Aorta (tissue), 5 donors: ENCODE measurements around the gene FERMT1. TPM values are rescaled to one million over a fixed set of nuclear protein-coding genes. Genes with fewer than 3 reads are reported as not detected.

Experiments
- ATAC-seq: fragments of 200-7000 bp; cut with Tn5 transposase; one replicate; pipeline ENCODE4 v1.9.1; 2022; ENCODE audit warnings: moderate library complexity; ENCODE audit not compliant: low FRiP score
- DNase-seq, 2 donors: peaks; one replicate each; pipeline ENCODE4 v3.0.0-alpha.2; 2020
- H3K27ac ChIP-seq, 2 donors: one replicate each; pipeline ENCODE4 v1.5.1; 2013; ENCODE audit warnings: low read length in 2 of 2, mild to moderate bottlenecking in 2 of 2, moderate library complexity in 2 of 2, control low read depth in 1 of 2, inconsistent platforms in 1 of 2, low read depth in 1 of 2
- H3K27me3 ChIP-seq, 2 donors: one replicate each; pipeline ENCODE4 v1.6.1; 2013; ENCODE audit warnings: control low read depth in 1 of 2, low read length in 1 of 2, mild to moderate bottlenecking in 1 of 2, moderate library complexity in 1 of 2; ENCODE audit not compliant: insufficient read depth in 2 of 2, control insufficient read depth in 1 of 2
- H3K36me3 ChIP-seq, 2 donors: one replicate each; pipeline ENCODE4 v1.6.1; 2013; ENCODE audit warnings: control low read depth in 1 of 2, low read length in 1 of 2, mild to moderate bottlenecking in 1 of 2; ENCODE audit not compliant: insufficient read depth in 2 of 2, control insufficient read depth in 1 of 2
- H3K4me1 ChIP-seq, 2 donors: one replicate each; pipeline ENCODE4 v1.6.1; 2013; ENCODE audit warnings: low read length in 2 of 2, control low read depth in 1 of 2, mild to moderate bottlenecking in 1 of 2, moderate library complexity in 1 of 2; ENCODE audit not compliant: insufficient read depth in 2 of 2, control insufficient read depth in 1 of 2
- H3K4me3 ChIP-seq, 2 donors: one replicate each; pipeline ENCODE4 v1.5.1; 2013; ENCODE audit warnings: low read length in 2 of 2, control low read depth in 1 of 2, mild to moderate bottlenecking in 1 of 2
- H3K9me3 ChIP-seq: one replicate; pipeline ENCODE4 v1.6.1; 2013; ENCODE audit warnings: mild to moderate bottlenecking, low read length; ENCODE audit not compliant: control insufficient read depth
- WGBS, 2 donors: extraction: QIAGEN DNeasy Blood & Tissue Kit; methylation state at CpG; one replicate each; pipeline ENCODE4 v1.1.7; 2013; 5-methylcytosine and 5-hydroxymethylcytosine counted together
- intact Hi-C, 2 donors: fragments of 100-400 bp; cut with DNase I; formaldehyde crosslinking; loops; one replicate each; pipeline versions ENCODE4 v1.14.2 to v1.15.0; 2022
- polyA plus RNA-seq, 2 donors: library from polyadenylated mRNA; stranded (reverse); fragments of 200-250 nt; gene quantifications; one replicate each; pipeline ENCODE4 v1.2.3, GENCODE V29; 2013
- total RNA-seq, 2 donors: library from RNA; stranded (reverse); fragmentation: NEBNext Ultra II Directional; extraction: Animal tissue kit (Norgen Biotek cat#: 25700); gene quantifications; one replicate each; pipeline ENCODE4 v1.2.1, GENCODE V29; 2021
- donor health status: healthy with polysubstance abuse.
- donor health status: Bipolar disorder and iron deficiency.
- donor health status: DM: no; HTN: no; CAD: no.
- donor health status: DM: no; HTN: no; CAD: no.
- donor health status: DM: yes; HTN: yes; CAD: no.

The FERMT1 gene
- total and polyA plus RNA-seq, 4 donors, result 0.03 to 1.5 (median 0.76) TPM

GRCh38 chr20:6069669-6070068 lies 53.2 kb downstream of the FERMT1 start:
- ATAC-seq (no peak), DNase-seq (no peak)
- Histone ChIP-seq H3K36me3 (no peaks in the 10 kb centered on the region), H3K9me3 (no peaks in the 10 kb centered on the region), H3K4me3 (no peak overlapping the region), H3K4me1 (no peaks in the 10 kb centered on the region), H3K27me3 (no peaks in the 10 kb centered on the region), H3K27ac (no peak overlapping the region)
- 65 to 69% methylated on average over 2 of the region's 2 CpGs for WGBS, 2 donors
- intact Hi-C loops, result loop anchor here in 1 of 2 donors (10.0 kb wide), 1 partner anchor 285 kb away; no protein-coding TSS in a partner anchor

GRCh38 chr20:6067763-6068318 lies 55.0 kb downstream of the FERMT1 start:
- Histone ChIP-seq H3K27me3 (no peaks in the 10 kb centered on the region), H3K27ac (no peak overlapping the region), H3K4me3 (no peak overlapping the region), H3K4me1 (no peaks in the 10 kb centered on the region), H3K9me3 (no peaks in the 10 kb centered on the region), H3K36me3 (no peaks in the 10 kb centered on the region)
- intact Hi-C loops, result no loop called here
- no peak for ATAC-seq
- DNase-seq, result no peak
- 57 to 69% methylated on average over 4 of the region's 4 CpGs for WGBS, 2 donors

- WGBS, 2 donors, result 74 to 80% methylated on average over 3 of the region's 3 CpGs
- no peaks in the 10 kb centered on the region for H3K4me1 ChIP-seq
- no peak overlapping the region for H3K4me3 ChIP-seq
- ATAC-seq (no peak), DNase-seq (no peak)
- H3K27me3 ChIP-seq, result no peaks in the 10 kb centered on the region
- intact Hi-C loops, result no loop called here
- H3K9me3 ChIP-seq, result no peaks in the 10 kb centered on the region
- no peak overlapping the region for H3K27ac ChIP-seq
- no peaks in the 10 kb centered on the region for H3K36me3 ChIP-seq
These were observed 56.2 kb downstream of the FERMT1 start for GRCh38 chr20:6066582-6066981.

DNA sequence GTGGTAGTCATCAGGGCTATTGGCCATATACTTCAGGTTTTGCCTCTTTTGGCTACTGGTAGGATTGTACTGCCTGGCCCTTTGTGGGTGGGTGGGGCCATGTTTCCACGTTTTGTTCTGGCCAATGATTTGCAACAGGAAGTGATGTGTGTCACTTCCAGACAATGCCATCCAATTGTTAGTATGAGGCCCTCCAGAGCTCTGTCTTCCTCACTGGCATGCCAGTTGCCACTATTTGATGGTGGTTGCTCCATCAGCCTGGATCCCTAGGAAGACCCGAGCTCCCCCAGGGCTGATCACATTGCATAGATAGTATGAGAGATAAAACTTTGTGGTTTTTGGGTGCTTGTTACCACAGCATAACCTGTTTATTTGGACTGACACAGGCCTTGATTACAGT lies 61.3 kb downstream of the FERMT1 start:
- no peak for ATAC-seq
- no peaks in the 10 kb centered on the region for H3K27me3 ChIP-seq

GRCh38 chr20:6060213-6060612 lies 62.6 kb downstream of the FERMT1 start:
- H3K4me3 ChIP-seq, result no peak overlapping the region
- H3K27me3 ChIP-seq, result no peaks in the 10 kb centered on the region
- ATAC-seq (no peak), DNase-seq (no peak)
- intact Hi-C loops, result no loop called here
- H3K36me3 ChIP-seq, result no peaks in the 10 kb centered on the region
- 34 to 36% methylated on average over 6 of the region's 6 CpGs for WGBS, 2 donors
- H3K27ac ChIP-seq, result no peak overlapping the region
- no peaks in the 10 kb centered on the region for H3K4me1 ChIP-seq
- H3K9me3 ChIP-seq, result no peaks in the 10 kb centered on the region

More for the DNA sequence above, 61.3 kb downstream of the FERMT1 start:
- Histone ChIP-seq H3K4me1 (no peaks in the 10 kb centered on the region), H3K36me3 (no peaks in the 10 kb centered on the region), H3K27ac (no peak overlapping the region), H3K4me3 (no peak overlapping the region), H3K9me3 (no peaks in the 10 kb centered on the region)
- DNase-seq, result no peak
- WGBS, 2 donors, result 57 to 66% methylated on average over 2 of the region's 2 CpGs
- intact Hi-C loops, result no loop called here

DNA sequence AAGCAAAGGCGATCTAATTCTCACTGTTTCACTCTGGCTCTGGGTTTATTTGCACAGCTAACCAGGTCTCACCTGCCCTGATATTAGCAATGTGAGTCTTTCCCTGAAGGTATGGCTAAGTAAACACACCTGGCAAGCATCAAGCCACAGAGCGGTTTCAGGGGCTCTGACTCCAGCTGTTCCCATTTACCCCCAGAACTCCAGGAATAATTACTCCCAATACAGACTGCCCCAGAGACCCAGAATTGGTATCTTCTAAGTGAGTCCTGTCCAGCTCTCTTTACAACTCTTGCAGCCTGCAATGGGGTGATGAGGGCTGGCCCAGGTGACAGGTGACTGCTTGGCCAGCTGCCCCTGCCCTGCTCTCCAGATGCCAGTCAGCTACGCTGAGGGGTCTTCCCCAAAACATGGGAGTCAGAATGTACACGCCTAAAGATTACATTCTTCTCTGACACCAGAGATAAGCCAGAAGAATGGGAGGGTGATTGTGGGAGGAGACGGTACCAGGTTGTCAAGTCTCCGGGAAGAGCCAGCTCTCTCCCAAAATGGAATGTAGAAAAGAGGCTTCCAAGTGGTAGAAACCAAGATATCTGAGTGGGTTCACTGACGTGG lies 64.0 kb downstream of the FERMT1 start:
- H3K27ac ChIP-seq, result no peak overlapping the region
- H3K4me3 ChIP-seq, result no peak overlapping the region
- no peaks in the 10 kb centered on the region for H3K9me3 ChIP-seq
- 26 to 28% methylated on average over 7 of the region's 7 CpGs for WGBS, 2 donors
- no peaks in the 10 kb centered on the region for H3K27me3 ChIP-seq
- no peak for ATAC-seq
- no peaks in the 10 kb centered on the region for H3K4me1 ChIP-seq
- no peaks in the 10 kb centered on the region for H3K36me3 ChIP-seq
- intact Hi-C loops, result no loop called here
- DNase-seq, result no peak

- H3K9me3 ChIP-seq, result no peaks in the 10 kb centered on the region
- ATAC-seq (no peak), DNase-seq (no peak)
- H3K27ac ChIP-seq, result no peak overlapping the region
- no peaks in the 10 kb centered on the region for H3K27me3 ChIP-seq
- no peaks in the 10 kb centered on the region for H3K36me3 ChIP-seq
- H3K4me3 ChIP-seq, result no peak overlapping the region
- H3K4me1 ChIP-seq, result no peaks in the 10 kb centered on the region
- WGBS, 2 donors, result 81 to 86% methylated on average over 2 of the region's 2 CpGs
- intact Hi-C loops, result no loop called here
These were observed 65.1 kb downstream of the FERMT1 start for GRCh38 chr20:6057691-6058090.

- H3K4me1 ChIP-seq, result no peaks in the 10 kb centered on the region
- no peaks in the 10 kb centered on the region for H3K9me3 ChIP-seq
- DNase-seq, result no peak
- H3K27ac ChIP-seq, result no peak overlapping the region
- no peak for ATAC-seq
- 94 to 96% methylated on average over 2 of the region's 2 CpGs for WGBS, 2 donors
- intact Hi-C loops, result no loop called here
- H3K4me3 ChIP-seq, result no peak overlapping the region
- H3K27me3 ChIP-seq, result no peaks in the 10 kb centered on the region
- H3K36me3 ChIP-seq, result no peaks in the 10 kb centered on the region
These were observed 65.7 kb downstream of the FERMT1 start for GRCh38 chr20:6057139-6057538.

- Histone ChIP-seq H3K9me3 (no peaks in the 10 kb centered on the region), H3K27ac (no peak overlapping the region), H3K36me3 (no peaks in the 10 kb centered on the region), H3K4me1 (no peaks in the 10 kb centered on the region), H3K27me3 (no peaks in the 10 kb centered on the region), H3K4me3 (no peak overlapping the region)
- WGBS, 2 donors, result 88 to 91% methylated on average over 9 of the region's 9 CpGs
- no peak for ATAC-seq
- intact Hi-C loops, result no loop called here
- DNase-seq, result no peak
These were observed 66.8 kb downstream of the FERMT1 start for GRCh38 chr20:6055981-6056569.
